HG02852 (cell line): ENCODE results near the gene ATP4B.
"Not testable (repeated sequence)": the region's sequence is repeated elsewhere in the genome, so short reads cannot be mapped to it uniquely, and the experiment has no call there.

Experiments
- ATAC-seq: cut with Tn5 transposase; IDR thresholded peaks from one replicate; pipeline ENCODE4 v1.9.1; 2021; ENCODE audit warnings: mild to moderate bottlenecking, moderate library complexity; ENCODE audit not compliant: unreplicated experiment

ATP4B gene

DNA sequence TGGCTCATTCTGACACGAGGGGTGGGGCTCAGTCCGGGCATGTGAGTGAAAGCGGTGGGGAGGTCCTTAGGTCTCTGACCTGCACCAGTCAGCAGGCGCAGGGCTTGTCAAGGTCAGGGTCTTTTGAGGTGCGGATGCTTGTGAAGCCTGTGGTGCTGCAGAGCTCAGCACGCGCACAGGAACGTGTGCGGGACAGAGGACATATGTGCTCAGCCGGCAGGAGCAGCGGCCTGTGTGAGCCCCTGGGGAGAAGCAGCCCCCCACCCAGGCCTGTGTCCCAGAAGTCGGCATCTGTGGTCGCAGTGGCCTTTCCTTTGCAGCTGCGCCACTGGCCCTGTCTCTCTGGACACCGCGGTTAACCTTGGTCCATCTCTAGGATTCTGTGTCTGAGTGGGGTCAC, 30.9 kb downstream of the ATP4B start:
- no peak for ATAC-seq

DNA sequence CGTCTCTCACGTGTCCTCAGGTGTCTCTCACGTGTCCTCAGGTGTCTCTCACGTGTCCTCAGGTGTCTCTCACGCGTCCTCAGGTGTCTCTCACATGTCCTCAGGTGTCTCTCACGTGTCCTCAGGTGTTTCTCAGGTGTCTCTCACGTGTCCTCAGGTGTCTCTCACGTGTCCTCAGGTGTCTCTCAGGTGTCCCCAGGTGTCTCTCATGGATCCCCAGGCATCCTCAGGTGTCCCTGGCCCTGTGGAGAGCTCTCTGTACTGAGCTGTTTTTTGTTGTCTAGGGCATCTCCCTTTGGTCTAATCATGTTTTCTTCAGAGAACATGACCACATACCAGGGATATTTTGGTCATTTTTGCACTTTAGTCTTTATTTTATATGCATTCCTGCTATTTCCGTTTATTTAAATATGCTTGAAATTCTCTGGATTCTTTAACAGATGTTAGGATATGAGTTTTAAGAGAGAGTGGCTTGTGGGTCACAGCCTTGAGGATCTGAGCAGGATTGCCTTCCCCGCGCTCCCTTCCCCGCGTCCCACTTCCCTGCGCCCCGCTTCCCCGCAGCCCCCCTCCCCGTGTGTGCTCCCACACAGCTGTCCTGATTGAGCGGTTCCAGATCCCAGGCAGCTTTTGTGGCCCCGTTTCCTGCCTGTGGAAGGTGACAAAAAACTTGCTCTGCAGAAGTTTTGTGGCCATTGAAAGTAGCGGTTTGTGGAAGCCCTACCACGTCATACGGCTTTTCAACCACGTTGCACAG, 31.9 kb downstream of the ATP4B start:
- ATAC-seq, result no peak

DNA sequence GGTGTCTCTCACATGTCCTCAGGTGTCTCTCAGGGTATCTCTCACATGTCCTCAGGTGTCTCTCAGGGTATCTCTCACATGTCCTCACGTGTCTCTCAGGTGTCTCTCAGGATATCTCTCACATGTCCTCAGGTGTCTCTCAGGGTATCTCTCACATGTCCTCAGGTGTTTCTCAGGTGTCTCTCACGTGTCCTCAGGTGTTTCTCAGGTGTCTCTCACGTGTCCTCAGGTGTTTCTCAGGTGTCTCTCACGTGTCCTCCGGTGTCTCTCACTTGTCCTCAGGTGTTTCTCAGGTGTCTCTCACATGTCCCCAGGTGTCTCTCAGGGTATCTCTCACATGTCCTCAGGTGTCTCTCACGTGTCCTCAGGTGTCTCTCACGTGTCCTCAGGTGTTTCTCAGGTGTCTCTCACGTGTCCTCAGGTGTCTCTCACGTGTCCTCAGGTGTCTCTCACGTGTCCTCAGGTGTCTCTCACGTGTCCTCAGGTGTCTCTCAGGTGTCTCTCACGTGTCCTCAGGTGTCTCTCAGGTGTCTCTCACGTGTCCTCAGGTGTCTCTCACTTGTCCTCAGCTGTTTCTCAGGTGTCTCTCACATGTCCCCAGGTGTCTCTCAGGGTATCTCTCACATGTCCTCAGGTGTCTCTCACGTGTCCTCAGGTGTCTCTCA, 33.2 kb downstream of the ATP4B start:
- not testable (repeated sequence) for ATAC-seq

DNA sequence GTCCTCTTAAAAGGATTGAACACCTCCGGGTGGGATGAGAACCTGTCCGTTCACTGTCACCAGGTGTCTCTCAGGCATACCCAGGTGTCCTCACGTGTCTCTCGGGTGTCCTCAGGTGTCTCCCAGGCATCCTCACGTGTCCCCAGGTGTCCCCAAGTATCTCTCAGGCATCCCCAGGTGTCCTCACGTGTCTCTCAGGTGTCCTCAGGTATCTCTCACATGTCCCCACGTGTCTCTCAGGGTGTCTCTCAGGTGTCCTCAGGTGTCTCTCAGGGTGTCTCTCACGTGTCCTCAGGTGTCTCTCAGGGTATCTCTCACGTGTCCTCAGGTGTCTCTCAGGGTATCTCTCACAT, 33.8 kb downstream of the ATP4B start:
- no peak for ATAC-seq

DNA sequence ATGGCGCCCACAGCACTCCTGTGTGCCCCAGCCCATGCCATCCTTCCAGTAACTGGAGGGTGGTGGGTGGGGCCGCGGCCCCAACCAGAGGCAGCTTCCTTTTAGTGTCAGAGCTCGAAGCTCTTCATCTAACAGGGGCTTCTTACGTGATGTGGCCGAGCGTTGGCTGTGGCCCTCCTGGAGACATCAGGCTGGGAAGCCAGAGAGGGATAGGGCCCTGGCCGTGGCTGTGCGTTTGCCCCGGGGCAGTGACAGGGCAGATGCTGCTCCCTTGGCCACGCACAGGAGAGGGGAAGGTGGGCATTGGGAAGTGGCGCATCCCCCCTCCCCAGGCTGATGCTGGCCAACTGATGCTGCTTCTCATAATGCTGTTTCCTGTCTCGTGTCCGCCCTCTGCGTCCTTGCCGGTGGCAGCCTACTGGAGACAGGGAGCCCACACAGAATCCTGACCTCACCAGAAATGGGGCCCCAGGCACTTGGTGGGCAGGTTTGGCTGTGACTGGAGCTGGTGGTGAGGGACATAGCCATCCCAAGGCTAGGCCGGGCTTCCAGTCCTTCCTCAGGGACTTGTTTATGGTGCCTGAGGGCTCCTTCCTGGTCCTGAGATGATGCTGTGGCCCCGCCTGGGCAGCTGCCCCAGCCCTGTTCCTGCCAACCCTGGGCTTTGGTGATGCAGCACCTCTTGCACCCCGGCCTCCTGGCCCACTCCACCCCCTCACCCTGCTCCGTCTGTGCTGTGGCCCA, 34.3 kb downstream of the ATP4B start:
- no peak for ATAC-seq

DNA sequence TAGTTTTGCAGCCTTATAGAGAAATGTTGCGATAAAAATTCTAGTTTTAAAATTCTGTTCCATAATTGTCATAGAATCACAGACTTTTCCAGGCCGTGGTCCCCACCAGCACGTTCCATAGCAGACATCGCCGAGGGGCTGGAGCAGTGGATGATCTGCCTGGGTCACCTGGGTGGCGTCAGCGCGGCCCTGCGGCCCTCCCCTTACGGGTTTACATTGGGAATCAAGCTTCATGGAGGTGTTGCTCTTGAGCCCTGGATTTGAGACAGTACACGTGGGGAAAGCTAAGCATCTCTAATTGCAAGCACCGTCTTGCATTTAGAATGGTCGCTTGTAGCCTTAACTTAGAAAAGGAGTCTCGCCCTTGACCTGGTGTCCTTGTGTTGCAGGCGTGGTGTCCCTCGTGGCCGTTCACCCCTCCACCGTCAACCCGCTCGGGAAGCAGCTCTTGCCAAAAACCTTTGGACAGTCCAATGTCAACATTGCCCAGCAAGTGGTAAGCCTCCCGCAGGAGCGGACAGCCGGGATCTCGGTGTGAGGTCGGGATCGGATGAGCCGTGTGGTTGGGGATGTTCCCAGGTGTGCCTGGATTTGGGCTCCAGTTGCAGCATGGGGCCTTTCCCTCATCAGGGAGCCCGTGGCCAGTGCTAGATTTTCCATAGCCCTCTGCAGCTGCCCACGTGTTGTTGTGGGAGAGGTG, 35.1 kb downstream of the ATP4B start:
- ATAC-seq, result no peak

DNA sequence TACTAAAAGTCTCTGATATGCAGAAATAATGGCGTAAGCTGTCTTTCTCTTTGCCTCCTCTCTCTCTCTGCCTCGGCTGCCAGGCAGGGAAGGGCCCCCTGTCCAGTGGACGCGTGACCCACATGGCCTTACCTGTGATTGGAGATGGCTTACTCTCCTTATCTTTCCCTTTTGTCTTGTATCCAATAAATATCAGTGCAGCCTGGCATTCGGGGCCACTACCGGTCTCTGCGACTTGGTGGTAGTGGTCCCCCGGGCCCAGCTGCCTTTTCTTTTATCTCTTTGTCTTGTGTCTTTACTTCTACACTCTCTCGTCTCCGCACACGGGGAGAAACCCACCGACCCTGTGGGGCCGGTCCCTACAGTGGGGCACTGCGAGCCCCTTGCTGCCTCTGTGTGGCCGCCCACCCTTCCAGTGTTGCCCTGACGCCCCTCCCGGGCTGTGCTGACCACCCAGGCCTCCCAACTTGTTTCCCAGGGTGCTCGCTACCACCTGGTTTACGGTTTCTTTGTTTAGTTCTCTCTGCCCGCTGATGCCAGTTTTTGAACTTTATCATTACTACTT, 35.9 kb downstream of the ATP4B start:
- not testable (repeated sequence) for ATAC-seq

DNA sequence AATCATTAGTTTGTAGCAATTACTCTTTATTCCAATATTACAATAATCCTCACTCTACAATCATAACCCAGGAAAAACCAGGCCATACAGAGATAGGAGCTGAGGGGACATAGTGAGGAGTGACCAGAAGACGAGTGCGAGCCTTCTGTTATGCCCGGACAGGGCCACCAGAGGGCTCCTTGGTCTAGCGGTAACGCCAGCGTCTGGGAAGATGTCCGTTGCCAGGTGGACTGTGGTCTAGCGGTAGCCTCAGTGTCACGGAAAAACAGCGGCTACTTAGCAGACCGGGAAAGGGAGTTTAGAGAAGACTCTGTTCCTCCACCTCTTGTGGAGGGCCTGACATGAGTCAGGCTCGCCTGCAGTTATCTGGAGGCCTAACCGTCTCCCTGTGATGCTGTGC, 36.5 kb downstream of the ATP4B start:
- ATAC-seq, result not testable (repeated sequence)

DNA sequence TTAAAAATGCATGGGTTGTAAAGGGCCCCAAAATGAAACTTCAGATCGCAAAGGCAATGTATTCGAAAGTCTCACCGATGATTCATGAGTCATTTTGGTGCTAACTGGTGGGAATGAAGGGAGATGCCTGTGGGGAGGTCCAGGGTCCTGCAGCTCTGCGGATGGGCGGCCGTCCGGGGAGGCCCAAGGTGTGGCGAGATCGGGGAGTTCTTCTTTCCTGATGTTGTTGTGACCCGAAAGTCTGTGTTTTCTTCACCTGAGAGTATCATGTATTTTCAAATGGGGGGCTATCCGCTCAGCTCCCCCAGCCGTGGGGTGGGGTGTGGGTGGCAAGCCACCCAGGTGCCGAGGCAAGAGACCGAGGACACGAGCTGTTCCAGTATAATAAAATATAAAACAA, 37.0 kb downstream of the ATP4B start:
- ATAC-seq, result no peak

DNA sequence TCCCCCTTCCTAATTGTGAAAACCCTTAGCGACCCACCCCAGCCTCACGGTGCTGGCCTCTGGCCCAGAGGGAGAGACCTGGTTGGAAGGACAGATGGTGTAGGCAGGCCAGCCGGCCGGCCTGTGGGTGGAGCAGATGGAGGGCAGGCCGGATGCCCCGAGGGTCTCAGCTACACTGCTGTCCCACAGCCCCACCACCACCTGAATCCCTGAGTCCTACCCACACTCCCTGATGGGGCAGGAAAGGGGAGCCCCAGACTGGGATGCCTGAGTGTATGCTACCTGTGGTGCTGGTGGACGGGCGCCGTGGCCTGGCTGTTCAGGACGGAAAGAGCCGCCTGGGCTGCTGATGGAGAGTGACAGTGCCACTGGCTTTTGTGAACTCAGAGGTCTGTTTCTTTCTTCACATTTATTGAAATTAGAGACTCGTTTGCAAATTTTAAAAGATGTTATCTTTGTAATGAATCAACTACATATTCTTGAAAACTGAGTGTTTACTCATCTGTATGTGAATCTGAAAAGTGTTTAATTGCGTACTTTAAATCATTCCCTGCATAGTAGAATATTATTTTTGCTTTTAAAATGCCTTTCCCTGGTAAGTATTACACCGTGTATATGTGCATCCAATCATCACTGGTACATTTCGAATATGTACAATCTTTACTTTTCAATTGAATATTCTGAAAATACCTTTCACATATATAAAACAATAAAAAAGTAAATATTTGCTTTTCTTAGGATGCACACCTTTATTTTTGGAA, 37.8 kb downstream of the ATP4B start:
- ATAC-seq, result no peak

DNA sequence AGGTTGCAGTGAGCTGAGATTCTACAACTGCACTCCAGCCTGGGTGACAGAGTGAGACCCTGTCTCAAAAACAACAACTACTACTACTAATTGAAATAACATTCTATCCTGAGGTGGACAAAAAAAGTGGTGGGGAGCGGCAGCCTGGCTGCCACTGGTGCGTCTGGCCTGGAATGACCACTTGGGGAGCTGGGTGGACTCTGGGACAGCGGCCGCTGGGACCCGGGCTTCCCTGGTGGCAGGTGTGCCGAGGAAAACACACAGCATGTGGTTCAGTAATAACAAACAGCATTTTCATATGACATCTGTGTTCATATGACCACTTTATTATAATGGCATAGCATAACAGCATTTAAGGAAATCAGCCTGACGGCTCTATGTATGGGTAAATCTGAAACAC, 39.5 kb downstream of the ATP4B start:
- no peak for ATAC-seq

DNA sequence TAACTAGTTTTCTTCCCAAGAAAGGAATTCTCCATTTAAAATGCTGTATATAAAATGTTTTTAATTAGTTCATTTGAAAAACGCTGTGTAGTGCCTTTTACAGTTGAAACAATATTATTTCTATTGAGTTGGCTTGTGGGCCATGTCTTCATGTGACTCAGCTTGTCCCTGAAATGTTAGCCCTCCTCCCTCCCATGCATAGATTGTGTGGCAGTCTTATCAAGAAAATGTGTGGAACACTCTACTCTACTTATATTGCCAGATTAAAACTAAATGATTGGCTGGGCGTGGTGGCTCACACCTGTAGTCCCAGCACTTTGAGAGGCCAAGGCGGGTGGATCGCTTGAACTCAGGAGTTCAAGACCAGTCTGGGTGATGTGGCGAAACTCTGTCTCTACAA, 40.0 kb downstream of the ATP4B start:
- ATAC-seq, result no peak

DNA sequence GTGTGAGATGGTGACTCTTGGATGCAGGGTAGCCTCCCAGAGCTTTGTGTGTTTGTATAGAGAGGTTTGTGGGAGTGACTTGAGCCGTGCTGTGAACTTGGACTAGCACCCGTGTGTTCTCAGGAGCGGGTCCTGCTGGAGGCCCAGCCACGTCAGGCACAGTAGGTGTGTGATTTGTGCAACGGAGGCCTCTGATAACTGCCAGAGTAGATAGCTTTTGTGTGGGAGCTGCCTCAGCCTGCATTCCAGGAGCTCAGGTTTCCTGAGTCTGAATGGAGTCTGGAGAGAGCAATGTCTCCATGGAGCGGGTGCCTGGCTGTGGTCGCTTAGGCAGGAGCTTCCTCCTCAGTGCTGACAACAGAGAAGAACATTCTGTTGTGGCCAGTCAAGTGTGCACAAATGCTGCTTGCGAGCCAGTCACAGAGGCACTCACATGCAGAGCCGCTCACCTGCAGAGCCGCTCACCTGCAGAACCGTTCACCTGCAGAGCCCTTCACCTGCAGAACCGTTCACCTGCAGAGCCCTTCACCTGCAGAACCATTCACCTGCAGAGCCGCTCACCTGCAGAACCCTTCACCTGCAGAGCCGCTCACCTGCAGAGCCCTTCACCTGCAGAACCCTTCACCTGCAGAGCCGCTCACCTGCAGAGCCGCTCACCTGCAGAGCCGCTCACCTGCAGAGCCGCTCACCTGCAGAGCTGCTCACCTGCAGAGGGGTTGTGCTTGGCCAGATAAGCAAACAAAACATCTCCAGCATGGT, 40.8 kb downstream of the ATP4B start:
- ATAC-seq, result no peak

DNA sequence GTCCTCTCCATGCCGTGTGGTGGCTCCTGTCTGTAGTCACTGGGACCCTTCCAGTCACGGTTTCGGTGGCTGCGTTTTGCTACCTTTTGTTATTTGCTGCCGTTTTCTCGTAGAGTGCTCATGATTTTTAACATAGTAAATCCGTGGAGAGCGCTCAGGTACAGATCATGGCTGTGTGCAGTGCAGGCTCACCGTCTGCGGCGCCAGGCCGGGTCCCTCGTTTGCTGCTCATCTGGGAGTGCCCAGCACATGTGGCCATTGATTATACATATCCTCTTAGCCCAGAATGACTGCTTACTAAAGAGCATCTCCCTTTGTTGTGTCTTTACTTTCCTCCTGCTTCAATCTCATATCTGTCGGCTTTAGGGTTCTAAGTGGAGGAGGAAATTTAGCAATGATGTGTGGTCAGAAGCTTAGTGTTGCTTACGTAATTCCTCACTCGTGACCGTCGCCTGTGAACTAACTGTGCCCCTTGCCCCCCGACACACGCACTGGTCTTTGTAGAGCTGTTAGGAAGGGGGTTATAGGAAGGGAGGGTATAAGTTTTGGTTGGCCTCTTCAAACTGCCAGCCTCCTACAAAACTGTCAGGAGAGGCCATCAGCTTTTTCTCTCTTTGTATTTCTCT, 41.6 kb downstream of the ATP4B start:
- no peak for ATAC-seq

DNA sequence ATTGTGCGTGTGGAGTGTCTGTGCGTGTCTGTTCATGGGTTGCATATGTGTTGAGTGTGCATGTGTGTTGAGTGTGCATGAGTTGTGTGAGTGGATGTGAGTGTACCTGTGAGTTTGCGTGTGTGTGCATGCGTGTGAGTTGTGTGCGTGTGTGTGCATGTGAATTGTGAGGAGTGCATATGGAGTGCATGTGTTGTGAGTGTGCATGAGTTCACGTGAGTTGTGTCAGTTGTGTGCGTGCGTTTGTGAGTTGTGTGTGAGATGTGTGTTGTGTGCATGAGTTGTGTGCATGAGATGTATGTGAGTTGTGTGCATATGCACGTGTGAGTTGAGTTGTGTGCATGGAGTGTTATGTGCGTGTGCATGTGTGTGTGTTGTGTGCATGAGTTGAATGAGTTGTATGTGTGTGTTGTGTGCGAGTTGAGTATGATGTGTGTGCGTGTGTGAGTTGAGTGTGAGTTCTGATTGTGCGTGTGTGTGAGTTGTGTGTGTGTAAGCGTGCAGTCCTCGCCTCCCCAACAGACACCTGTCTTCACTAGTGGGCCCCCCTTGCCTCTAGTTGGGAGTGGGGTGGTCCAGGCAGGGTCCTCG, 44.1 kb downstream of the ATP4B start:
- no peak for ATAC-seq

DNA sequence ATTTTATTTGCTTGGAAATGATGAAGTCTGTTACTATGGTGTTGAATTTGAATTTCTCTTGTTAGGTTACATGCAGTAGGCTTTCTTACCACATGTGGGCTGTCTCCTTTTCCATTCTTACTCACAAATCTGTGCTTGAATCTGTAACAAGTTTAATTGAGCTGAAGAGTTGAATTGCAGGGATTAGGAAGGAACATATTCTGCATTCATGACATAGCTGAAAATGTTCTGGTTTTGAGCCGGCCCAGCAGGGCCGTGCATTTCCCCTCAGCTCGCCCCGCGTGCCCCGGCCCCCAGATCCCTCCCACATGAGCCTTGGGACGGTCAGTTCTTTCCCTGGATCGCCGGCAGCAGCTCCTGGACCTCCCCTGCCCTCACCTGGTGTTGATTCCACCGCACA, 45.4 kb downstream of the ATP4B start:
- no peak for ATAC-seq

DNA sequence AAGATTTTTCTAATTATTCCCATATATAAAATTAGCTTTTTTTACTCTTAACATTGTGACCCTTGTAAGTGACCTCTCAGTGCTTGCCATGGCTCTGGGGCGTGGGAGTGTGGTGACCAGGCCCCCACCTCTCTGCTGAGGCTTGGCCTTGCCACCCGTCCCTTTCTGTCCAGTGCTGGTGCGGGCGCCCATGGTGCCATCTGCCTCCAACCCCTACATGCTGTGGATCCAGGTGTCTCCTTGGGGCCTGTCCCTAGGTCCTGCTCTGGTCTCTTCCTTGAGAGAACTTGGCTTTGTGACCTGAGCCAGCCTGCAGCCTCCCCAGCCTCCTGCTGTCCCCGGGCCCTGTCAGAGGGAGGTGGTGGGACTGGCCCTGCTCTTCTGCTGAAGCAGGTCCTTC, 46.0 kb downstream of the ATP4B start:
- ATAC-seq, result no peak

DNA sequence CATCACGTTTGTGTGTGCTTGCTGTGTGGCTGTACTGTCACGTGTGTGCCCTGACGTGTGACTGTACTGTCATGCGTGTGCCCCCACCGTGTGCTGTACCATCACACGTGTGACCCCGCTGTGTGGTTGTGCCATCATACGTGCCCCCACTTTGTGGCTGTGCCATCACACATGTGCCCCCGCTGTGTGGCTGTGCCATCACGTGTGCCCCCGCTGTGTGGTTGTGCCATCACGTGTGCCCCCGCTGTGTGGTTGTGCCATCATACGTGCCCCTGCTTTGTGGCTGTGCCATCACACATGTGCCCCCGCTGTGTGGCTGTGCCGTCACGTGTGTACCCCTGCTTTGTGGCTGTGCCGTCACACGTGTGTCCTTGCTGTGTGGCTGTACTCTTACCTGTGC, 47.7 kb downstream of the ATP4B start:
- ATAC-seq, result no peak

DNA sequence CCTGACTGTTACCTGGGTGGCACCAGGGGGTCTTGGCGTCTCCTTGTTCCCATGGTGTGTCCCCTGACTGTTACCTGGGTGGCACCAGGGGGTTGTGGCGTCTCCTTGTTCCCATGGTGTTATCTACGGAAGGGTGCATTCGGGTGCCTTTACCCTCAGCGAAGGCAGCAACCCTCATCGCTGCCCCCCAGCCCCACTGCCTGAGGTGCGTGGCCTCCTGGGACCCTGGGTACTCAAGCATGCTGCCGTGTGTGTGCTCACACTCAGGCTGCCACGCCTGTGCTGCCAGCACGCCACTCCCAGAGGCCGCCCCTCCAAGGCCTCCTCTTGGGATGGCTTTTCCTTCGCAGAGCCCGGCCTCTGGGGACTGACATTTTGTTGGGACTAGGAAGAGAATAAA, 48.4 kb downstream of the ATP4B start:
- no peak for ATAC-seq
